Measurements from ENCODE around the gene CBX8.
A peak's percentile ranks its signal among the peaks of the same experiment; 100 is the strongest.

CBX8 gene

DNA sequence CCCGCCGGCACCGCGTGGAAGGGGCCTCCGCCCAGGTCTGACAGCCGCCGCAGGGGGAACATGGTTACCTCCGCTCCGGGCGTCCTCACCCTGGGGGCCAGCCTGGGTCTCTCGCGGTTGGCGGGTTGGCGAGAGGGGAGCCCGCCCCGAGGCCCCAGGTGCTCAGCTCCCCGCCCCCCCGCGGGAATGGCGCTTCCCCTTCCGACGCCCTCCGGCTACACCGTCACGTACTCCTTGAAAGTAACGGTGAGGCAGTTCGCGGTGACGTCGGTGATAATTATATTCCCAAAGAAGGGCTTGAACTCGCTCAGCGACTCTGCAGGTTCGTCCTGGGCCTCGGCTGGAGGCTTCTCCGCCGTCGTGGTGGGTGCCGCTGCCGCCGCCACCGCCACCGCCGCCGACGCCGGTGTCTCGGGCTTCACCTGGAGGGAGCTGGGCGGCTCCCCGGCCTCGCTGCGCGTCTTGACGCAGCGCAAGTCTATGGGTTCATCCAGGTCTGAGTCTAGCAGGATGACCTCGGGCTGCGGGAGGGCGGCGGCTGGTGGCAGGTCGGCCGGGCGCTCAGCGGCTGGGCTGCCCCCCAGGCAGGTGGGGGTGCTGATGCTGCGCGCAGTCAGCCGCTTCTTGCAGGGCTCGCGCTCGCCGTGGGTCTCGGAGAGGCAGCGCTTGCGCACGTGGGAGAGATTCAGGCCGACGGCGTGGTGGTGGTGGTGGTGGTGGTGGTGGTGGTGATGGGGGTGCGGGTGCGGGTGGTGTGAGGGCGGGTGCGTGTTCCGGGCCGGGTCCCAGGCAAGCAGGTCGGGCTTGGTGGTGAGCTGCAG, 37.1 kb upstream of the CBX8 start:
- peak; percentile 39; the same call in 1 of the 2 replicates for TF ChIP-seq ZFX (IDR thresholded peaks at IDR 0.05)
- TF ChIP-seq, protein P1, sequence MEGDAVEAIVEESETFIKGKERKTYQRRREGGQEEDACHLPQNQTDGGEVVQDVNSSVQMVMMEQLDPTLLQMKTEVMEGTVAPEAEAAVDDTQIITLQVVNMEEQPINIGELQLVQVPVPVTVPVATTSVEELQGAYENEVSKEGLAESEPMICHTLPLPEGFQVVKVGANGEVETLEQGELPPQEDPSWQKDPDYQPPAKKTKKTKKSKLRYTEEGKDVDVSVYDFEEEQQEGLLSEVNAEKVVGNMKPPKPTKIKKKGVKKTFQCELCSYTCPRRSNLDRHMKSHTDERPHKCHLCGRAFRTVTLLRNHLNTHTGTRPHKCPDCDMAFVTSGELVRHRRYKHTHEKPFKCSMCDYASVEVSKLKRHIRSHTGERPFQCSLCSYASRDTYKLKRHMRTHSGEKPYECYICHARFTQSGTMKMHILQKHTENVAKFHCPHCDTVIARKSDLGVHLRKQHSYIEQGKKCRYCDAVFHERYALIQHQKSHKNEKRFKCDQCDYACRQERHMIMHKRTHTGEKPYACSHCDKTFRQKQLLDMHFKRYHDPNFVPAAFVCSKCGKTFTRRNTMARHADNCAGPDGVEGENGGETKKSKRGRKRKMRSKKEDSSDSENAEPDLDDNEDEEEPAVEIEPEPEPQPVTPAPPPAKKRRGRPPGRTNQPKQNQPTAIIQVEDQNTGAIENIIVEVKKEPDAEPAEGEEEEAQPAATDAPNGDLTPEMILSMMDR (conservative IDR thresholded peaks at IDR 0.05): no peak
- H3K27ac ChIP-seq: peak overlapping the region; percentile 94

DNA sequence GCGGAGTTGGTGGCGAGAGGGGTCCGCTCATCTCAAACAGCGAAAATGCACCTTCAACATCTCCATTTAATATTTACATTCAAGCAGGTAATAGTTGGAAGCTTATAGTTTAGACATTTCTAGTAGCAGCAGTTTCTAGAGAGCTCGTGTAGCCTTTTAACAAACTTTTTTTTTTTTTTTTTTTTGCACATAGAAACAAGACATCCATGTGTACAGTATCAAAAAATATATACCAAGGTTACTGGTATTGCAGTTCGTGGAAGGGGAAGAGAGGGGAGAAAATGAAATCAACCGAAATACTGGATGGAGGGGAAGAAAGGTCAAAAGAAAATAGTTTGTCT, 36.2 kb upstream of the CBX8 start:
- peak overlapping the region; percentile 98 for H3K27ac ChIP-seq
- no peak for TF ChIP-seq ZFX (IDR thresholded peaks at IDR 0.05)
- TF ChIP-seq, protein P1 (conservative IDR thresholded peaks at IDR 0.05): no peak

DNA sequence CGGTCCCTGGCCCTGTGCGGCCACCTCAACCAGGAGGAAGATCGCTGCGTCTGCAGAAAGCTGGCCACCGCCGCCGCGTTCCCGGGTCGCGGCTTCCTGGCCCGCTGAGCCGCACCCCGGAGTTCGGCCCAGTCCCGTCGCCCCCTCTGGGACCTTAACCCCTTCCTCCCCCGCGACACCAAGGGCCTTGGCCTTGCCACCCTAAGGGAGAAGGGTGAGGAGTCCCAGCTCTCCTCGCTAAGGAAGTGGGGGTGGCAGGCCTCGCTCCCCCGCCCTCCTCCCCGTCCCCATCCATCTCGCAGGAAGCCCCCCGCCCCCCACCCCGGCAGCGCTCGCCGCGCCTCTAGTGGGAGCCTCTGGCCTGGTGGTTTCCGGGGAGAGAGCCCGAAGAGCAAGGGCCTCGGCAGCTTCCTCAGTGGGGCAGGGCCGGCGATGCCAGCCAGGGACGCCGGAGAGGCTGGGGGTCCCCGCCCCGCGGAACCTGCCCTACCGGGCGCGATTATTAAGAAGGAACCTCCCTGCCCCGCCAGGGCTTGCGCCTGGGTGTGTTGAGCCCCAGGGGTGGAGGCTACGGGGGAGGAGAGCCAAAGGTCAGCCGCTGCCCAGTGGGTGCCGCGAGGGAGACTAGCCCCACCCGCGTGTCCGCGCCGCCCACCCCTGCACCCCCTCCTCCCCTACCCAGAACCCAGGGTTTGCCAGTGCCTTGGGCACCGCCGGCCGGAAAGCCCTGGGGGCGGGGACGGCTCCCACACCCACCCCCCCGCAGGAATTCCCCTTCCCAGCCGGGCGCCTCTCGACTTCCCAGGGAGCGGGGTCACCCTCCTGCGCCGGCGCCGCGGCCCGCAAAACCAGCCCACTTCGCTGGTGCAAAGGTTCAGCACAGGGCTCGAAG, 35.6 kb upstream of the CBX8 start:
- H3K27ac ChIP-seq: peak overlapping the region; percentile 98
- TF ChIP-seq ZFX (IDR thresholded peaks at IDR 0.05): peak; percentile 49
- TF ChIP-seq, protein P1 (conservative IDR thresholded peaks at IDR 0.05): no peak

DNA sequence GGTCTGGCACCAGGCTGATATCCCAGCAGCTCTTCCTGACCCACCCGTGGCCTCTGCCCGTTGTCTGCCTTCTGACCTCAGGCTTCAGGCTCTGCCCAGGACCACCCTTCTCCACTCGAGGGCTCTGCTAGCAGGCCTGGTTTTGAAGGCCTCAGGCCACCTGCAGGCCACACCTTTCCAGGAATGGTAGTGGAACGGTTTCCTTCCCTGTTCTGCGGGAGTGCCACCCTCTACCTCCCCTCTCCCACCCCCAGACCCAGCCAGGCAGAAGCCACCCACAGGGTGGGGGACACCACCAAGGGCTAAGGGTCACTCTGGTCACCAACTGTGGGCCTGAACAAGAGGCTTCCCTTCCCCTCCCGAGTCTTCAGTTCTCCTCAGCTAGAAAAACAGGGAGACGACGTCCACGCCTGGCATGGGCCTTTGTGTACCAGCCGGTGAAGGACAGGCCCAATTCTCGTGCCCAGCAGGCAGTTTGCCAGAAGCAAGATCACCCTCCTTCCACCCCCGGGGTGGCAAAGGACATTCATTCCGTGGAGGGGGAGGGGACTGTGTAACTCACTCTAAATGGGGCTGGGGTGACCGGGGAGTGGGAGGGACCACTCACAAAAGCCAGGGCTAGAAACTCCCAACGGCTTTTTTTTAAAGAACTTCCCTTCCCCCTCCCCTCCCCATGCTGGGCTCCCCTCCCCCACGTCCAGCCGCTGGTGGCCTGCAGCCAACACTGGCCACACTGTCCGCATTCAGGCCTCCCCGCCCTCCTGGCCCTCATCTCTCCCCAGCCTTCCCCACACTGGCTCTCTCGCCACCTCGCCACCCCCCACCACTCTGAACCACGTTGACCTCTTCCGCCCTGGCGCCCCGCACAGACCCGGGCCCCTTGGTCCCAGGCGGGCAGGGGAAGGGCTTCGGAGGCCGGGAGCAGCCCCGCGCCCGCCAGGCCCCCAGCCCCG, 34.7 kb upstream of the CBX8 start:
- TF ChIP-seq, protein P1 (conservative IDR thresholded peaks at IDR 0.05): no peak
- TF ChIP-seq ZFX (IDR thresholded peaks at IDR 0.05): 0 out of 2 replicates have a peak, but pooled peaks have one; percentile 47
- H3K27ac ChIP-seq: peak overlapping the region; percentile 98

DNA sequence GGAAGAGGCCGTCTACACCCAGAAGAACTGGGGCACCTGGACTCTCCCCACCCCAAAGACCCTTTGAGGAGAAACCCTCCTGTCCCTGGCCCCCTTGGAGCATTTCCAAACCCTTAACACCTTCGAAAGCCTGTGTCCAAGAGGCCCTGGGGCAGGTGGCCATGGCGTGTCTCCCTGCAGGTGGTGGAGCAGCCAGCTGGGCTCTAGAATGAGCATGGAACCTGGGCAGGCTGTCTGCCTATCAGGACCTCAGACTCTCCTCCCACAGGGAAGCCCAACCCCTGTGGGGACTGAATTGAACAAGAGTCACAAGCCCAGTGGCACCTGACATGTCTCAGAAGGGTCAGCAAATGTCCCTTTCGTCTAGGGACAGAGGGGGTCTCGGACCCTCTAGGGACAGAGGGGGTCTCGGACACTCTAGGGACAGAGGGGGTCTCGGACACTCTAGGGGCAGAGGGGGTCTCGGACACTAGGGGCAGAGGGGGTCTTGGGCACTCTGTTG, 33.9 kb upstream of the CBX8 start:
- peak overlapping the region; percentile 98 for H3K27ac ChIP-seq
- TF ChIP-seq, protein P1 (conservative IDR thresholded peaks at IDR 0.05): no peak
- TF ChIP-seq ZFX (IDR thresholded peaks at IDR 0.05): no peak

DNA sequence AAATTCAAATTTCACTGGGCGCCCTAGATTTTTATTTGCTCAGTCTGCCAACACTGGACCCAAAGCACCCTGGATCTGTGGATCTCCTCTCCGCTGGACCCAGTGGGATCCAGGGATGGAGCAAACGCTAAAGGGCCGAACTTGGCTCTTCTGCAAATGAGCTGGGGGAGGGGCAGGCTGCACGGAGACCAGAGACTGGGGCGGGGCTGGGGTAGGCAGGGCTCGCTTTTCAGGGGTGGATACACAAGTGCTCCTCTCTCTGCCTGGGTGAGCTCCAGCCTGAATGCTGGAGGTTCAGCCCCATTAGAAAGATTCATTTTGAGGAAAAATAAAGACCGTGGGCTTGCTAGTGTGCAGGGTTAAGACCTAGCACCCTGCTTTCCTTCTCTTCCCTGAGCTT, 33.4 kb upstream of the CBX8 start:
- TF ChIP-seq, protein P1 (conservative IDR thresholded peaks at IDR 0.05): no peak
- TF ChIP-seq ZFX (IDR thresholded peaks at IDR 0.05): no peak
- peak overlapping the region; percentile 98 for H3K27ac ChIP-seq

Data from C4-2B (cell line).